ENCODE measurements around the gene DZIP1.

Gene DZIP1

DNA sequence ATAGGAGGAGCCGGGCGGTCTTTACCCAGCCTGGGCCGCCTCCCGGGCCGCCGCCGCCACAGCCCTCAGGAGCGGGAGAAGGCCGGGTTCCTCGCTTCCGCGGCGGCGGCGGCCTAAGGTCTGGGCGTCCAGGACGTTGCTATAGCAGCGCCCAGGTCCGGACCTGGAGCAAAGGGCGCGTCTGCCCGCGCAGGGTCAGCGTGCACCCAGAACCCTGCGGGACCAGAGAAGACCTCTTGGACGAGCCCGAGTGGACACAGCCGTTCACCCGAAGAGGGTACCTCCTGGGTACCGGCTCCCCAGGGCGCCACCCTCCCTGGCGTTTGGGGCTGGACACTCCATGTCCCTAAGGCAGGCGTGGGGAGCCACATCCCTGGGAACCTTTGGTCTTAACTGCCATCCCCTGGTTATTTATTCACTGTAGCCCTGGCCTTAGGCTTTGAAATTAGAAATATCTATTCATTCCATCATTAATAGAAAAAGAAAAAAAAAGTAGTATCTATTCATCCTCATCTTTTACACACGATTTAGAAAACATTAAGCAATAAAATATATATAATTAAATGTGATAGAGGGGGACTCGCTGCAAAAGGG lies 2.4 kb downstream of the DZIP1 start:
- DNase-seq: no peak

DNA sequence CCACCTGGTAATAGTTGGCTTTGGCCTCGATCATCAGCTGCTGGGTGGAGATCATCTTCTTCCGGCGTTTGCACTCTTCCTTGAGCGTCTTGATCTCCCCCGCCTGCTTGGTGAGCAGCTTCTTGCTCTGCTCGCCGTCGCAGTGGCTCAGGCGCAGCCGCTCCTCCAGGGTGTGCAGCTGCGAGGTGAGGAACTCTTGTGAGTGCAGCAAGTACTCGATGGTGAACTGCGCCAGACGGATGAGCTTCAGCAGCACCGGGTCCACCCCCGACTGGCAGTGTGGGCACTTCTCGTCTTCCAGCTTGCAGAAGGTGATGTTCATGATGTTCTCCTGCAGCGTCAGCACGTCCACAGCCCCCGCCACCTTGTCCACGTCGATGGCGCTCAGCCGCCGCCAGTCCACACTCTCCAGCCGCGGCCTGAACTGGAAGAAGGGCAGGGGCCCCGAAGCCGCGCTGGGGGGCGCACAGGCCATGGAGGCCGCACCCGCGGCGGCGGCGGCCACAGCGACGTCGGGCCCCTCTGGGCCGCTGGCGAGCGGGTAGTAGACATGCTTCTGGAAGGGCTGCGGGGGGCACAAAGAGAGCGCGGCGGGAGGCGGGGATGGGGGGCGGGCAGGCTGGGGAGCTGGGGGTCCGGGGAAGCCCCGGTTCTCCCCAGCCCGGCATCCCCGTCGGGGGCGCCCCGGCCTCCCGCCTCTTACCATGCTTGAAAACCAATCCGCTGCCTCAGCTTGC lies 3.0 kb downstream of the DZIP1 start:
- DNase-seq: no peak

DNA sequence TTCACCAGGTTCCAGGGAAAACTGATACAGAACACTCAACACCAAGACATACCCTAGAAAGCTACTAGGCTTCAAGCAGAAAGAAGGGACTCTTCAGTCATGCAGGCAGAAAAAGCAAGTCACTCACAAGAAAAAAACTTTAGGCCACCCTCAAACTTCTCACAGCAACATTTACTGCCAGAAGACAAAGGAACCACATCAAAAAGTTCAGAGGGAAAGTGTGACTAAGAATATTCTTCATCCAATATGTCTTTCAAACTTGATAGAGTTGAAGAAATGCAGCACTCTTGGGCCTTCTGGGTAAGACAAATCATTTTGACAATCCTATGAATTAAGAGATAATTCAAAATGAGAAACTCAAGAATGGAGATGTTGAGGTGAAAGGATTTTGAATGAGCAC lies 7.7 kb downstream of the DZIP1 start:
- no peak for DNase-seq

DNA sequence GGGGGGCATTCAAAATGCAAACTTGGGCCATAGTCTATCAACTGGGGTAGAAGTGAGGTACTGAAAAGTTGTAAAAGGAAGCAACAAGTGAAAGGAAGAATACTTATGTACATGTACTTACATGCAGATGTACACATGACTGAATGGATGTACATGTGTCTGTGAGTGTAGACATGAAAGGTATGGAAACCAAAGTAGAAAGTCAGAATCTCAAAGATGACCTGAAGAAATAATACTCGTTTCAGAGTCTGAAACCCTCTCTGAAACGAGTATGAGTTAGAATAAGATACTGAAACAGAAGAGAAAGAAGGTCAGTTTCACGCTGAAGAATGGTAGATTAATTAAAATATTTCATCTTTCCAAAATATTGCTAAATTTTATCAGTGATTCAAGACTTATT lies 13.9 kb downstream of the DZIP1 start:
- DNase-seq: no peak

DNA sequence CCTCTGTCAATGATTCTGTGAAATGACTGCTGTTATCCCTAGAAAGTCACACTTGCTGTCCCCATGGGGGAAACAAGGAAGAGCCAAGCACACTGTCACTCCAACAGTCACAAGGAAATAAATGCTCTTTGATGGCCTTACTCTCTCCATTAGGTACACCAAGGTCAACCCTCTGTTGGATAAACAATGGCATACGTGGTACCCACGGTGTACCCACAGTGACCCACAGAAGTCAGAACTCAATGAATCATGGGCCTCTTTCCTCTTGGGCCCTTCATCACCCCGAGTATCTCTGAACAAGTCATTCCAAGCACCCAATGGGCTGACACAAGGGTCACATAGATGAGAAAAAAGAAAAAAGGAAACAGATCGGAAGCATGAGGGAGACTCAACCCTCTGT lies 15.4 kb downstream of the DZIP1 start:
- DNase-seq: no peak

DNA sequence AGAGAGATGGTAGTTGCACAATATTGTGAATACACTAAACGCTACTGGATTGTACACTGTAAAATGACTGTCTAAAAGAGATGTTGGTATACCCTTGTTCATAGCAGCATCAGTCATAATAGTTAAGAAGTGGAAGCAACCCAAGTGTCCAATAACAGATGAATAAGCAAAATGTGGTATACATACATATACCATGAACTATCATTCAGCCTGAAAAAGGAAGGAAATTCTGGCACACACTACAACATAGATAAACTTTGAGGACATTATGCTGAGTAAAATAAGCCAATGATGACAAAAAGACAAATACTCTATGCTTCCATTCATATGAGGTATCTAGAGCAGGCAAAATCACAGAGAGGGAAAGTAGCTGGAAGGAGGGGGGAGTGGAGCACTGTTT lies 16.0 kb downstream of the DZIP1 start:
- DNase-seq: no peak

DNA sequence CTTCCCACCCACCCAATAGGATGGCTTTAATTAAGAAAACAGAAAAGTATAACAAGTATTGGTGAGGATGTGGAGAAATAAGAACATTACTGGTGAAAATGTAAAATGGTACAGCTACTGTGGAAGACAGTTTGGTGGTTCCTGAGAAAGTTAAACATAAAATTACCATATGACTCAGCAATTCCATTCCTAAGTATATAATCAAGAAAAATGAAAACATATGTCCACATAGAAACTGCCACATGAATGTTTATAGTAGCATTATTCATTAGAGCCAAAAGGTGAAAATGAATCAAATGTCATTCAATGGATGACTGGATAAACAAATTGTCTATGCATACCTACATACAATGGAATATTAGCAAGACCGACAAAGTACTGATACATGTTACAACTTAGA lies 16.9 kb downstream of the DZIP1 start:
- DNase-seq: no peak

DNA sequence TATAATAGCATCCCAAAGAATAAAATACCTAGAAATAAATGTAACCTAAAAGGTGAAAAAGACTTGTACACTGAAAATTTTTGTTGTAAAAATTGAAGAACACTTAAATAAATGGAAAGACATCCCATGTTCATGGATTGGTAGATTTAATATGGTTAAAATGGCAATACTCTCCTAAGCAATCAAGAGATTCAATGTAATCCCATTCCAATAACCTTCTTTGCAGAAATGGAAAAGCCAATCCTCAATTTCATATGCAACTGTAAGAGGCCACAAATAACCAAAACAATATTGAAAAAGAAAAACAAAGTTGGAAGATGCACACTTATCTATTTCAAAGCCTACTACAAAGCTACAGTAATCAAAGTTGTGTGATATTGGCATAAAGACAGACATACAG lies 17.7 kb downstream of the DZIP1 start:
- no peak for DNase-seq

DNA sequence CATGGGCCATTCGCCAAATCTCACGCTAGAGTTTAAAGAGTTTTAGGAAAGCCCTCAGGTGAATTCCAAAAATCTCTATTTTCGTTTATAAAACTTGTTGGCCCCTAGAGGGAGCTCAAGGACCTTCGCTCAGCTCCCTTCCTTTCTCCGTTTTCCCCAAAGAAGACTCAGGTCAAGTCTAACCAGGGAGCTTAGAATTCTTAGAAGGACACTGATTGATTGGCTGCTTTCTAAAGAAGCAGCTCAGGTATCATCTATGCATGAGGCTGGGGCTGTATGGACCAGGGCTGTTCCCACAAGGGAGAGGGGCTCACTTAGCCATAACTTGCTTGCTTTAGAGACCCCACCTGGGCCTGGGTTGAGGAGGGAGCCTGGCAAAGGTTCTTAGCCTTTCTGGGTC lies 20.5 kb downstream of the DZIP1 start:
- no peak for DNase-seq

DNA sequence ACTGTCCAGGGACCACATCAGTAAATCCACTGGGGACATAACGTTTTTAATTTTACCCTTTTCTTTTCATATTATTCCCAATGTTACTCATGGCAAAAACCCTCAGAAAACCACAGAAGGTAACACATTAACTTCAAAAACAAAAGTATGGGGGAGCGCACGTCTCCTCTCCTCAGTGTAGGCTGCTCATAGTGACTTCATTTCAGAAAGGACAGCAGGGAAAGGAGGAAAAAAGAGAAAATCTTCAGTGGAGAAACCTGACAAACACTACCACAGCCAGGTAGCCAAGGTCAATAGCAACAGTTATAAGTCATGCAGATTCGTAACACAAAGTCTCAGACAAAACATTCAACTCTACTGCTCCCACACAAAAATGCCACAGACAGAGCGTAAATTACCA lies 21.4 kb downstream of the DZIP1 start:
- DNase-seq: no peak

DNA sequence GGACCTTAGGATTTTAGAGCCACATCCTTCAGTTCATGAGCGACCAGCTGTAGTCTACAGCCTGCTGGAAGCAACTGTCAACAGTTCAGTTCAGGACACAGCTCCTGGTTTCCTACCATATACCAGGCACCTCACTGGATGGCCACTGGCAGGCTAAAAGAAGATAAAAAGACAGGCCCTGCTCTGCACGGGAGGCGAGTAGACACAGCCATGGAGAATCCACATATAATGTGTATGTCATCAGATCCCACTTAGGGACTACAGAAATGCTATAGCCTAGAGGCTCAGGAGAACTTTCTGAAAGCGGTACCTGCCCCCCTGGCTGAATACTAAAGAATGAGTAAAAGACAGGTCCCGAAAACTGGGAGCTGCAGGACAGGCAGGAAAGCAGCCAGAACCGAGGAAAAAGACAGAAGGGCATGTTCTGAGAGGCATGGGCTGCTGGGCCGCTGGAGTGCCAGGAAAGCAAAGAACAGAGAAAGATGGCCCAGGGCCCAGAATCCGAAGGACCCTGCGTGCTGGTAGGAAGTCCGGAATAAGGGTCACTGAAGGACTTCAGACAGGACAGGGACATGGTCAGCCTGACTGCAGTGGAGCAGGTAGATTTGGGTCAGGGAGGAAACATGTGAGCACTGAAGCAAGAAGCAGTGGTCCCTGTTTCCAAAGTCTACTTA lies 23.5 kb downstream of the DZIP1 start:
- DNase-seq: no peak

DNA sequence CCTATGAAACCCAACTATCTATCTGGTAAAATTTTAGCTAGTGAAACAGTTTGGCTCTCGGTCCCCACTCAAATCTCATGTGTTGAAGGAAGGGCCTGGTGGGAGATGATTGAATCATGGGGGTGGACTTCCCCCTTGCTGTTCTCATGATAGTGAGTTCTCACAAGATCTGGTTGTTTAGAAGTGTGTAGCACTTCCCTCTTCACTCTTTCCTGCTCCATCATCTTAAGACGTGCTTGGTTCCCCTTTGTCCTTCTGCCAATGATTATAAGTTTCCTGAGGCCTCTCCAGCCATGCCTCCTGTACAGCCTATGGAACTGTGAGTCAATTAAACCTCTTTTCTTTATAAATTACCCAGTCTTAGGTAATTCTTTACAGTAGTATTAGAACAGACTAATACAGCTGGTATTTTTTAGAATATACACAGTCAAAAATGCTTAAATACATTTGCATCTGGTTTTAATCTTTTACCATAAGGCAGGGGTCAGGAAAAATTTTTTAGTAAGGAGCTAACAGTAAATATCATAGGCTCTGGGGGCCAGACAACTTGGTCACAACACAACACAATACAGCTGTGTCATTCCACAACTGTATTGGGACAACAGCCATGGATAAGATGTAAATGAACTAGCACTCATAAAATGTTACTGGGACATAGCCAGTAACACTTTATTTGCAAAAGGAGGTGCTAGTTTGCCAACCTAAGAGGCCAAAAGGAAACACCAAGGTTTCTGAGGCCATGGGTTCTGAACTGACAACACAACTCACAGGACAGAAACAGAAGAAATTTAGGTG lies 24.3 kb downstream of the DZIP1 start:
- DNase-seq: no peak

DNA sequence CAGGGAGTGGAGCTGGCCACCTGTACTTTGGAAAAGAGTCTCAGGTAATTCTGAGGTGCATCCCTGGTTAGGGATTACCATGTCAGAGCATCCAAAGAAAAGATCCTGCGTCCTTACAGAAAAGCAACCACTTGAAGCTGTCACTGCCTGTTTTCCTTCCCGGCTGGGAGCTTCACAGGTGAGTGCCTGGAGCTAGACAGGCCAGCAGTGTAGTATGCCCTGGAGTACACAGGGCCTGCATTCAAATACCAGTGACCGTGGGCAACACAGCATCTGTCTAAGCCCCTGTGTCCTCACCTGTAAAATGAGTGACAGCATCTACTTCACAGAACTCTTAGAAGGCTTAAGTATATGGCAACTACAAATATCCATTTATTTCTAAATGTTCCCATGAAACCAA lies 29.0 kb downstream of the DZIP1 start:
- DNase-seq: no peak

DNA sequence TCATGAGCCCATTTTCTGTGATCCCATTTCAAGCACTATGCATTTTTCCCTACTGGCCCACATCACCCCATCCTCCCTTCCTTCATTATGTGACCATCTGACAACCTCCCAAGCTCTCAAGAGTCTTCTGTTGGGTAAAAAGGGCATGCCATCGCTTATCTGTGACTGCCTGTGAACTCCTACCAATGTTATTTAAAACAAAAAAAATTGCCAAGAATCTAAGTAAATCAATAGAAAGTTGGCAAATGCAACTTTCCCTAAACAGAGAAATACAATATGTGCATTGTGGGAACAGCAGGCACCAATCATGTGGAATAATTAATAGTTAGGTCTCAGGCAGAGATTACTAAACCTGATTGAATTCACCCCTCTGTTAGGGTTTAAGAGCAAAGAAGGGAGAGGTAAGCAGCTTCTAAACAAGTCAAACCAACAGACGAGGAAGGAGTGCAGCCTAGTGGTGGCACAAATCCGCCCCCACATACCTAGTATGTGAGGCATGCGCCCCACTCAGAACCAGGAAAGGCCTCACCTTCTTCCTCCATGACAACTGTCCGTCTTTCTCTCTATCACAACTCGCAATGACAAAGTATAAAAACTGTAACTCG lies 29.8 kb downstream of the DZIP1 start:
- no peak for DNase-seq

DNA sequence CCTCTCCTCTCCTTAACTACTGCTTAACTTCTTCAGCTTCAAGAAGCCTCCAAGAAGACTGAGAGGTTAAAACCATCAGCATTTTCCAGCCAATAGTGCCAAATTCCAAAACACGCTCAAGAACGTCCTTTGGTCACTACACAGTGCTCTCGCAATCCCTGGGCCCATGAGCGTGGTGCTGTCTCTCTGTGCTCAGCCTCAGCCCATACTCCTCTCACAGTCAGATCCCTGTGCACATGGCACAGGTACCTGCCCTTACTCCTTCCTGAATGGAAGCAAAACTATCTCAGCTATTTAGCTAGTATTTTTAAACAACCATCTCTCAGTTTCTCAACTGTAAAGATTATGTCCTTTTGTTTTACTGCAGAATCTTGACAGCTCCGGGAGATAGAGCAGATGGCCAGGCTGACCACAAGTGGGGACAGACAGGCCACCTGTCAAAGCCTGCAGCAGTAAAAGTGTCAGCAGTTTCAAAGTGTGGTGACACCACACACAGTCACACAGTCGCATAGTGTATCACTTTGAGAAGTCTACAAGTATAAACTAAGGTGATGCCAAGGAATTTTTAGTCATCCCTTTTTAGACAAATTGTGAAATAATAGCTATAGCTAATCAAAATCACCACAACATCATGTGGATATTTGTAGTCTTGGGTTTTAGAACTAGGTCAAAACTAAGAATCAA lies 35.7 kb downstream of the DZIP1 start:
- DNase-seq: no peak

DNA sequence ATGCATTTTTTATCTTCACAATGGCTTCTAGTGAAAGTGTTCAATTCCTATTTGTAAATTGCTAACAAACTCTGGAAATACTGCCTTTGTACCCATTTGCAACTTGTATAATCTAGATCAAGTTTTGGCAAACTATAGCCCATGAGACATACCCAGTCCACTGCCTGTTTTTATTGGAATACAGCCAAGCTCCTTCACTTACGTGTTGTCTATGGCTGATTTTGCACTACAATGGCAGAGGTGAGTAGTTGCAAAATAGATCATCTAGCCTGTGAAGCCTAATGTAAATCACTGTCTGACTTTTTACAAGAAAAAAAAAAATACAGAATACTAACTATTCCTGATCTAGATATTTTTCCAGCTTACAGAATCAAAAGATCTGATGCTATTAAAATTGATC lies 37.1 kb downstream of the DZIP1 start:
- DNase-seq: no peak

DNA sequence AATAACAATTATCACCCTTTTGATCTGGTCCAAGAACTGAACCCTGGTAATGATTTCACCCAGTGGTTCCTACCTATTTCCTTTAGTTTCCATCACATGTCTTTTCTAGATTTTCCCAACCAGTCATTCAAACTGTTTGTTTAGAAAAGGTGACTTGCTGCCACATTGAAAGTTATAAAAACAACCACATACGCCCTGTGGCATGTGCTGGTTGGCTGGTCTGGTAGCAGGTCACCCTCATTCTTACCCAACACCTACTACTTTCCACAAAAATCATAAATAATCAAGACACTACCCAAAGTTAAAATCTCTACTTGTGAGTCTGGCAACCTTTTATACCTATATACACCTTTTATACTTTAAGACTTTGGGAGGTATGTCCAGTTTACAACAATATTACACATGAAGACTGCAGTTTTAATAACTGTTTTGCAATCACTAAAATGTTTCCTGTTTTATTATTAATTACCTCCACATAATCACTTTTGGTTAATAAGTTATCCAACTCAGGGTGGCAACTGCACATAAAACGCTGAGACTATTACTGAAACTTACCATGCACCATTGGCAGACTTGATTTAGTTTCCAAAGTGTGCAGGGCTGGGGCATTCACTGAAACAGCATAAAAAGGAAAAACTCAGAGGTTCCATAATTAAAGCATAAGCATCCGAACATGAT lies 38.9 kb downstream of the DZIP1 start:
- no peak for DNase-seq

DNA sequence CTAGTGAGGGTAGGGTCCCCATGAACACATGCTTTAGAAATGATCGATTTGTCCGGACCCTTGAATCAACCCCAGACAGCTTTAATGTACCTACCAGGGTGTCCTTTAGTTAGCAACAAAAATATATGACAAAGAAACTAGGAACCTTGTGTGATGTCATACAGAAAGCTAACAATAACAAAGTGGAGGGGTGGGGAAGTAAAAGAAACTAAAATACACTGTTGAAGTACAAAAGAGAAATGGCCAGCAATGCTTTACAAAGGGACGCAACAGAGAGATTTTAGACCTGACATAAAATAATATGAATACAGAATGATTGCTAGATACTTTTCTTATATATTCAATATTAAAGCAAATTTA lies 40.0 kb downstream of the DZIP1 start:
- DNase-seq: no peak

DNA sequence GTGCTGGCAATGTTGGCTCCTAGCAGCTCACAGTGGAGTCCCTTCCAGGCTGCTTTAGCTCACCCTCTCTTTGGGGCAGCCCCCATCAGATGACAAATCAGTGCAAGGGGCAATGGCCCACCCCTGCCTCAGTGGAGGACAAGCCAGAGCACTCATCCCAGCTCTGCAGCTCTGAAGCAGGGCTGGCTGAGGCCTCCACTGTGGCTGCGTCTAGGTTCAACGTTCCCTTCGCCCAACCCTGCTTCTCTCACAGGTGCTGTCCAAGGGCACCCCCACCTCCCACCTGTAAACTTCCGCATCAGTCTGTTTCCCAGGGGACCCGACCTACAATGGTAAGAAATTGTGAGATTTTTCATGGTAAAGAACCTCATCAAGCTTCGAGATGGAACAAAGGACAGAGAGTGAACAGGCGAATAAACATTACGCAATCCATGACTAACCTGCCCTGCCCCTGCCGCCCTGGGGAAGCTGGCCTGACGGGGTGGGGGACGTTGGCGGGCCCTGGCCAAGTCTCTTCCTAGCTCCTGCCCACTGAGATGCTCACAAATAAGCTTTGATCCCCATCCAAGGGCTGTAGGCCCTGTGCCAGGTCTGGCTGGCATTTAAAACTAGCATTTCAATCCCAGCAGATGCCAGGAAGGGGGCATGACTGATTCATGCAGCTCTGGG lies 40.5 kb downstream of the DZIP1 start:
- peak; percentile 36 for DNase-seq

DNA sequence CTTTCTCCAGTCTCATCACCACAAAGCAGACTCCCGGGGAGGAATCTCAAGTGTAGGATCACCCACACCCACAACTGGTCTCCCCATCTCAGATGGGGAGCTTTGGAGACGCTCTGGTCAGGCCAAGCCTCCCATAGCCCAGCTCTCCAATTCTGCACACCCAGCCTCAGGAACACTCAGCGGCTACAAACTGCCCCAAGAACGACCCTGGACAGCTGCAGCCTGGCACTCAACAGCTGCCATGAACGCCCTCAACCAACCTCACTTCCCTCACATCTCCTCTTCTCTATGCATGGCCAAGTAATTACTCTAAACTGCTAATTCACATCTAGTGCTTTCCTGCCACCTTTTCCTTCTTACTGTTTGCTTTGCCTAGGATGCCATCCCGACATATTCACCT lies 42.6 kb downstream of the DZIP1 start:
- DNase-seq: no peak

DNA sequence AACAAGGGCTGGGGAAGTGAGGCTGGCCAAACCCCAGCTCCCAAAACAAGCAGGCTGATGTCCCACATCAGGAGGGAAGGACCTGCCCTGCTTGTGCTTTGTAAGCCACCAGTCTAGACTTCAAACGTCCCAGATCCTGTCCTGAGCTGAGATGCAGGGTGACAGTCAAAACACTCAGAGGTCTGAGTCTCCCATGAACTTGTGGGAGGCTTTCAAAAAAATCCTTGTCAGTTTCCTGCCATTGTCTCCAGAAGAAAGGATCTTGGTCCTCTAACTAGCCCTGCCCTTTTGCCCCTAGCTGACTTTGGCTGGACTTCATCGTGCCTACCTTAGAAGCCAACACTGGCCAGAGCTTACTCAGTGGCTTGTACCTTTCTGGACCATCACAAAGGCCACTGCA lies 43.3 kb downstream of the DZIP1 start:
- DNase-seq: no peak

DNA sequence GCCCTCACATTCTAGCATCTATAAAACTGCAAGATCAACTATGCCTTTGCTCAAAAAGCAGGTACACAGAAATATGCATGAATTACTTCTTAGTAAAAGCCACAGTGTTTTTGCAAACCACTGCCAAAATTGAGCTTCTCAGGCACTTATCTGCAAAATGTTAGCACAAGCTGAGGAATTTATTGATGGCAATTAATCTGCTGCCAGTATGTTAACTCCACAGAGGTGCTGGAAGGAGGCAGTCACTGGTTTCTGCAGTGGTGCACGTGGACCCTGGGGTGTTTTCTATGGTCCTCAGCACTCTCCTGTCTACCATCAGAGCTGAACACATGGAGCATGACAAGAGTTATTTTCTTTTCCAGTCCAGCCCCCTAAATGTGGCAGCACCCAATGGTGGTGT lies 47.8 kb downstream of the DZIP1 start:
- no peak for DNase-seq
